ENCODE measurements around the gene RASSF3.
A peak's percentile ranks its signal among the peaks of the same experiment; 100 is the strongest.

The RASSF3 gene

GRCh38 chr12:64656429-64656828 lies 46.1 kb downstream of the RASSF3 start:
- Histone ChIP-seq H3K4me3 (ENCODE audit: severe bottlenecking) (no peak overlapping the region), H3K27me3 (ENCODE audit: insufficient read depth, poor library complexity, severe bottlenecking) (no peaks in the 10 kb centered on the region), H3K9me3 (ENCODE audit: severe bottlenecking) (no peaks in the 10 kb centered on the region), H3K4me1 (ENCODE audit: insufficient read depth, poor library complexity, severe bottlenecking) (peaks cover 14% of the 10 kb centered on the region), H3K36me3 (ENCODE audit: low read depth) (peaks cover 5% of the 10 kb centered on the region; the same call in 1 of the 2 replicates), H3K27ac (ENCODE audit: poor library complexity, severe bottlenecking) (no peak overlapping the region)
- no peak for TF ChIP-seq CTCF (IDR thresholded peaks at IDR 0.05; ENCODE audit: poor library complexity, severe bottlenecking)
- ATAC-seq (ENCODE audit: low read depth) (no peak), DNase-seq (ENCODE audit: low spot score) (no peak)

- Histone ChIP-seq H3K27me3 (ENCODE audit: insufficient read depth, poor library complexity, severe bottlenecking) (no peaks in the 10 kb centered on the region), H3K36me3 (ENCODE audit: low read depth) (peaks cover 5% of the 10 kb centered on the region; the same call in 1 of the 2 replicates), H3K4me3 (ENCODE audit: severe bottlenecking) (no peak overlapping the region), H3K4me1 (ENCODE audit: insufficient read depth, poor library complexity, severe bottlenecking) (peaks cover 14% of the 10 kb centered on the region), H3K9me3 (ENCODE audit: severe bottlenecking) (no peaks in the 10 kb centered on the region), H3K27ac (ENCODE audit: poor library complexity, severe bottlenecking) (no peak overlapping the region)
- ATAC-seq (ENCODE audit: low read depth) (no peak), DNase-seq (ENCODE audit: low spot score) (no peak)
- TF ChIP-seq CTCF (IDR thresholded peaks at IDR 0.05; ENCODE audit: poor library complexity, severe bottlenecking), result no peak
Observed at GRCh38 chr12:64658892-64659481, 48.7 kb downstream of the RASSF3 start.

GRCh38 chr12:64660237-64661018 lies 50.1 kb downstream of the RASSF3 start:
- no peak overlapping the region for H3K4me3 ChIP-seq (ENCODE audit: severe bottlenecking)
- H3K9me3 ChIP-seq (ENCODE audit: severe bottlenecking), result no peaks in the 10 kb centered on the region
- ATAC-seq (ENCODE audit: low read depth), result no peak
- H3K4me1 ChIP-seq (ENCODE audit: insufficient read depth, poor library complexity, severe bottlenecking), result peaks cover 12% of the 10 kb centered on the region
- DNase-seq (ENCODE audit: low spot score), result no peak
- no peaks in the 10 kb centered on the region for H3K27me3 ChIP-seq (ENCODE audit: insufficient read depth, poor library complexity, severe bottlenecking)
- no peak for TF ChIP-seq CTCF (IDR thresholded peaks at IDR 0.05; ENCODE audit: poor library complexity, severe bottlenecking)
- peaks cover 5% of the 10 kb centered on the region; the same call in 1 of the 2 replicates for H3K36me3 ChIP-seq (ENCODE audit: low read depth)
- H3K27ac ChIP-seq (ENCODE audit: poor library complexity, severe bottlenecking), result no peak overlapping the region

GRCh38 chr12:64663015-64663414 lies 52.7 kb downstream of the RASSF3 start:
- Histone ChIP-seq H3K4me3 (ENCODE audit: severe bottlenecking) (no peak overlapping the region), H3K4me1 (ENCODE audit: insufficient read depth, poor library complexity, severe bottlenecking) (peaks cover 18% of the 10 kb centered on the region), H3K27ac (ENCODE audit: poor library complexity, severe bottlenecking) (no peak overlapping the region), H3K27me3 (ENCODE audit: insufficient read depth, poor library complexity, severe bottlenecking) (no peaks in the 10 kb centered on the region), H3K9me3 (ENCODE audit: severe bottlenecking) (no peaks in the 10 kb centered on the region), H3K36me3 (ENCODE audit: low read depth) (no peaks in the 10 kb centered on the region)
- TF ChIP-seq CTCF (IDR thresholded peaks at IDR 0.05; ENCODE audit: poor library complexity, severe bottlenecking), result no peak
- no peak for DNase-seq (ENCODE audit: low spot score)
- 0 out of 3 replicates have a peak, but pooled peaks have one; percentile 33 for ATAC-seq (ENCODE audit: low read depth)

DNA sequence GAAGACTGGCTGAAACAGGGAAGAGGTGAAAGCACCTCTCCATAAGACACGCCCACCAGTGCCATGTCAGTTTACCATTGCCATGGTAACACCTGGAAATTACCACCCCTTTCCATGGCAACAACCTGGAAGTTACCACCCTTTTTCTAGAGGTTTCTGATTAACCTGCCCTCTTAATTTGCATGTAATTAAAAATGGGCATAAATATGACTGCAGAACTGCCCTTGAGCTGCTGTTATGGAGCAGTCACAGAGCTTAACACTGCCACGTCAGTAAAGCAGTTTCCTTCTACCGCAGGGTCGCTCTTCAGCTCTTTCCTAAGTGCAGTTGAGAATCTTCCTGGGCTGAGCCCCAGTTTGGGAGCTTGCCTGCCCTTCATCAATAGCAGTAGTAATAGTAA lies 55.2 kb downstream of the RASSF3 start:
- Histone ChIP-seq H3K9me3 (ENCODE audit: severe bottlenecking) (no peaks in the 10 kb centered on the region), H3K36me3 (ENCODE audit: low read depth) (no peaks in the 10 kb centered on the region), H3K4me1 (ENCODE audit: insufficient read depth, poor library complexity, severe bottlenecking) (peaks cover 32% of the 10 kb centered on the region), H3K27me3 (ENCODE audit: insufficient read depth, poor library complexity, severe bottlenecking) (no peaks in the 10 kb centered on the region), H3K4me3 (ENCODE audit: severe bottlenecking) (no peak overlapping the region), H3K27ac (ENCODE audit: poor library complexity, severe bottlenecking) (no peak overlapping the region)
- DNase-seq (ENCODE audit: low spot score) (no peak), ATAC-seq (ENCODE audit: low read depth) (no peak)
- TF ChIP-seq CTCF (IDR thresholded peaks at IDR 0.05; ENCODE audit: poor library complexity, severe bottlenecking), result no peak
